GM12875 (cell line): ENCODE data around the gene A3GALT2.

Experiments
- H3K4me3 ChIP-seq: one replicate; pipeline ENCODE4 v1.5.1; 2011; ENCODE audit warnings: low read depth, low read length, control low read depth
- CTCF ChIP-seq: IDR thresholded peaks from 2 replicates; pipeline ENCODE4 v1.5.1; 2011; ENCODE audit warnings: low read depth, mild to moderate bottlenecking, control low read depth, inconsistent platforms, low read length, moderate library complexity, borderline replicate concordance; ENCODE audit not compliant: insufficient read depth

A3GALT2 gene

GRCh38 chr1:33320619-33321165 is at the start of gene A3GALT2:
A3GALT2 (minus strand) TSS chr1:33321098; CDS start chr1:33321098, 0 bp downstream.
- no peak for TF ChIP-seq CTCF

GRCh38 chr1:33370301-33370700 is 49.4 kb upstream of the A3GALT2 start:
- H3K4me3 ChIP-seq, result no peak overlapping the region
- no peak for TF ChIP-seq CTCF

More at GRCh38 chr1:33320619-33321165, at the start of gene A3GALT2:
- no peak within 1 kb of the TSS for H3K4me3 ChIP-seq

- H3K4me3 ChIP-seq, result no peak overlapping the region
- TF ChIP-seq CTCF, result no peak
These were observed 48.9 kb upstream of the A3GALT2 start for GRCh38 chr1:33369764-33370163.

- no peak for TF ChIP-seq CTCF
- H3K4me3 ChIP-seq, result no peak overlapping the region
These were observed 48.2 kb upstream of the A3GALT2 start for GRCh38 chr1:33369081-33369480.

GRCh38 chr1:33368431-33368830 is 47.5 kb upstream of the A3GALT2 start:
- no peak for TF ChIP-seq CTCF
- H3K4me3 ChIP-seq, result no peak overlapping the region

- TF ChIP-seq CTCF, result peak; percentile 95
- H3K4me3 ChIP-seq, result no peak overlapping the region
These were observed 46.8 kb upstream of the A3GALT2 start for GRCh38 chr1:33367485-33368405.
